ENCODE measurements around the gene ABHD12.

Gene ABHD12

DNA sequence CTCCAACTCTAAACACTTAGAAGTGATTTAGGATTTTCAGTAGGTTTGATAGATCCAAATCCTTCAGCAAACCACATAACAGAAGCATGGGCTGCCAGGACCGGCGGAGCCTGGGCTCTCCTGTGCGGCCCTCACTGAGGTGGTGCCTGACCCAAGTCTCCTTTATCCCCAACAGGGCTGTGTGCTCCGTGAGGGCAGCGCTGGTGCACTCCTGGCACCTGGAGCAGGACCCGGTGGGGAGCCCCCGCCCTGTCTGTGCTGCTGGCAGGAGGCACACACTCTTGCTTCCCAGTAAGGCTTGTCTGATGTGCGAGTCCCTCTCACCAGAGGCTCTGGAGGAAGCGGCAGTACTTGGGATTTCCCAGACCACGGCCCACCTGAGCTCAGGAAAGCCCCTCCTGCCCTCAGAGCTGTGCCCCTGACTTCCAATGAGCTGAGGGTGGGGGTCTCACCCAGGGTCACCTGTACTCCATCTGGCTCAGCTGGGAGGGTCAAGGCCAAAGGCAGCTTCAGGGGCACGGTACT, 86.5 kb downstream of the ABHD12 start:
- DNase-seq: no peak

DNA sequence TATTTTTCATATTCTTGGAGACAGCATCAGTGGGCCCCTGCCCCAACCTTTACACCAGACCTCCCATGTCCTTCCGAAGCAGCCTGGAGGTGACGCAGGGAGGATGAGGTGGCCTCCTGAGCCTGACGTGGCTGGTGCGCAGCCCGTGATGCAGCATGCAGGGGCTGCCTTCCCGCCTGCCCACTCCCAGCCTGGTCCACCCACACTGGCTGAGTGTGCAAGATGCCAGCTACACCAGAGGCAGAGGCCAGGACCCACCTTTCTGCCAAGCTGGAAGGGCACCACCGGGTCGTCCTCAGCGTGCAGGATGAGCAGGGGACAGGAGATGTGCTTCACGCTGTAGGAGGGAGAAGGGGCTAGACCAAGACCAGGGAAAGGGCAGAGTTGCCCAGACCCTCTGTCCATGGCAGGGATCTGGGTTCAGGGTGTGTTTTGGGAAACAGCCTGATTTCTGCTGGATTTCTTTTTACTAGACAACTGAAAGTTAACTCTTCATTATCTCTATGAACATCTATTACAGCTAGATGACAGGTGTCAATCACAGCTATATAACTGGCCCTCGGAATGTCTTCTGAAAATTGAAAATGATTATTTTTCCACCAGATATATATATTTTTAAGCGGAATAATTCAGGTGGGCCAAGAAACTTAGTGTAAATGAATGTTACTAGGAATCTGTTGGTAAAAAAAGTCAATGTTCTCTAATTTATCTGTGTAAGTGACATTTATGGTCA, 87.2 kb downstream of the ABHD12 start:
- DNase-seq: no peak

DNA sequence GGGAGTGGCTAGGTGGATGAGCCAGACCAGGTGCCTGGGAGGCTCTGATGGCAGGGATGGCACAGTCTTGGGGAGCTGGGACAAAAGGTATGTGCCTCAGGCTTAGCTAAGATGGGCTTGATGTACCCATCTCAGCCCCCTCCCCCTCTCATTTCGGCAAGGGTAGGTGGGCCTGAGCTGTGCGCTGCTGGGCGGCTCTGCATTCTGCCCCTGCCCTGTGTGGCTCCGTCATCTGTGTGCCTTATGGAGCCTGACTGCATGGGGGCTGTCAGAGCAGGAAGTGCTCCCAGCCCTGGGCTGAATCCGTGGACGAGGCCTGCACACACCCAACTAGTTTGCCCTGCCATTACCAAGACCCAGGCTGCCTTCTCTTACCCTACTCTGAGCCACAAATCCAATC, 88.0 kb downstream of the ABHD12 start:
- DNase-seq: no peak

DNA sequence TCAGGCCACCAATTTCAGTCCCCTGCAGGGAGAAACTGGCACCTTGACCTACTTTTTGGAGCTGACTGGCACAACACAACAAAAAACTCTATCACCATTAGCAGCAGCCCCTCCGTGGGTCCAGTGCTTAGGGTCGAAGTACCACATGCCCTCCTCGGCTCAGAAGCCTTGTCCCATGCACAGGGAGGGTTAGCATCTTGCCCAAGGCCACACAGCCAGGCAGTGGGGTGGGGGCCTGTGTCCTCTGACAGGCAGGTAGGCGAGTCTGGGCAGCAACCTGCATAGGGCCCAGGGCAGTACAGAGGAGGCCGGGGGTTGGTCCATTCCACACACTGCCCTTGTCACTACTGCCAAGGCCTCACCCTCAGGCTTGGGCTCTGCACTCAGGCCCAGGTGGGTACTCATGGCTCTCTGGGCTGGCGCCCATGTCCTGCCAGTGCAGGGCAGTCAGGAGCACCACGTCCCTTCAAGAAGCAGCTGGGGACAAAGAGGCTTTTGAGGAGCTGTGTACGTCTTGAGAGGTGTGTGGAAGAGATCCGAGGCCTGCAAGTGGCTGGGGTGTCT, 89.2 kb downstream of the ABHD12 start:
- DNase-seq: no peak

DNA sequence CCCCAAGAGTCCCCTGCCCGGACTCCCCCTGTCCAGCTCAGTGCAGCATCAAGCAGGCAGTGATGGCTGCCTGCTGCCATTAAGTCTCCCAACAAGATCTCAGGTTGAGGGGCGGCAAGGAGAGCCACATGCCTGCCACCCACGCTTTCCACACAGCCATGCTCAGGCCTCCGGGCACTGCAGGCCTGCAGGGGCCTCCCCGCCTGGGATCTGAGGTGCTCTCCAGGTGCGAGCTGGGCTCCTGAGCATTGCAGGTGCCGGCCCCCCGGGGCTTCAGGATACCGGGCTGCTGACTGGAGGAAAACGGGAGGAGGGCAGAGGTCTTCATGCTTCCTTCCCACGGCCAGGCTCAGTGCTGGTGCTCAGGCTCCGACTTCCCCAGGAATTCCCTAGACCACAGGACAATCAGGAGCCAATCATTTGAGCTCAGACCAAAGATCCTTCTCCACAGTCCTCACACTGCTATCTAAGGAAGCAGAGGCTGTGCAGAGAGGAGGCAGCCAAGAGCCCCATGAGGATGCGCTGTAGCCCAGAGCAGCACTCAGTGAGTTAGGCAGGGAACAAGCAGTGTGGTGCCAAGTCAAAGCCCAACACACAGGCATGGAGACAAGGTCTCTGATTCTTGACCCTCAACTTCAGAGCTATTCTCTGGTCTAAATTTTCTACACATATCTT, 90.0 kb downstream of the ABHD12 start:
- DNase-seq: no peak

DNA sequence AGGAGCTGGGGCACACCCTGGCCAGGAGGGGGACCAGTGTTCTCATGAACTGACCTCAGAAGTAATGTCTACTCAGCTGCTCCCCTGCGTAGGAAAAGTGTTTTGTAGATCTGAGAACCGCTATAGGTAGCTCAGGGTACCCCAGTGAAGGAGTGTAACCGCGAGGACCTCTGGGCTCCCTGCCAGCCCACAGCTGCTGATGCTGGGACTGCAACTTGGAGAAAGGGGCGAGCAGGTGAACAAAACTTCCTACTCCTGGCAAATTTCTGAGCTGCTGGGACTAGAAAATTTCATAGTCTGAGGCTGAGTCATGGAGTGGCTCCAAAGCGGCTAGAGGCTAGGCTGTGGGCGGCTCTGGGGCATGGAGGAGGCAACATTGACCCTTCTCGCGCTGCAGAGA, 90.8 kb downstream of the ABHD12 start:
- peak; percentile 11 for DNase-seq

DNA sequence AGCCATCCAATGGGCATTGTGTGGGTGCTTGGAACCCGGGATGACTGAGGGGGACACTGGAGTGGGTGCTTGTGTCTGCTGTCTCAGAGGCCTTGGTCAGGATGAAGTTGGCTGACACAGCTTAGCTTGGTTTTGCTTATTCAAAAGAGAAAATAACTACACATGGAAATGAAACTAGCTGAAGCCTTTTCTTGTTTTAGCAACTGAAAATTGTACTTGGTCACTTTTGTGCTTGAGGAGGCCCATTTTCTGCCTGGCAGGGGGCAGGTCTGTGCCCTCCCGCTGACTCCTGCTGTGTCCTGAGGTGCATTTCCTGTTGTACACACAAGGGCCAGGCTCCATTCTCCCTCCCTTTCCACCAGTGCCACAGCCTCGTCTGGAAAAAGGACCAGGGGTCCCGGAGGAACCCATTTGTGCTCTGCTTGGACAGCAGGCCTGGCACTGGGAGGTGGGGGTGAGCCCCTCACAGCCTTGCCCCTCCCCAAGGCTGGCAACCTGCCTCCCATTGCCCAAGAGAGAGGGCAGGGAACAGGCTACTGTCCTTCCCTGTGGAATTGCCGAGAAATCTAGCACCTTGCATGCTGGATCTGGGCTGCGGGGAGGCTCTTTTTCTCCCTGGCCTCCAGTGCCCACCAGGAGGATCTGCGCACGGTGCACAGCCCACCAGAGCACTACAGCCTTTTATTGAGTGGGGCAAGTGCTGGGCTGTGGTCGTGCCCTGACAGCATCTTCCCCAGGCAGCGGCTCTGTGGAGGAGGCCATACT, 93.3 kb downstream of the ABHD12 start:
- DNase-seq: peak; percentile 76

DNA sequence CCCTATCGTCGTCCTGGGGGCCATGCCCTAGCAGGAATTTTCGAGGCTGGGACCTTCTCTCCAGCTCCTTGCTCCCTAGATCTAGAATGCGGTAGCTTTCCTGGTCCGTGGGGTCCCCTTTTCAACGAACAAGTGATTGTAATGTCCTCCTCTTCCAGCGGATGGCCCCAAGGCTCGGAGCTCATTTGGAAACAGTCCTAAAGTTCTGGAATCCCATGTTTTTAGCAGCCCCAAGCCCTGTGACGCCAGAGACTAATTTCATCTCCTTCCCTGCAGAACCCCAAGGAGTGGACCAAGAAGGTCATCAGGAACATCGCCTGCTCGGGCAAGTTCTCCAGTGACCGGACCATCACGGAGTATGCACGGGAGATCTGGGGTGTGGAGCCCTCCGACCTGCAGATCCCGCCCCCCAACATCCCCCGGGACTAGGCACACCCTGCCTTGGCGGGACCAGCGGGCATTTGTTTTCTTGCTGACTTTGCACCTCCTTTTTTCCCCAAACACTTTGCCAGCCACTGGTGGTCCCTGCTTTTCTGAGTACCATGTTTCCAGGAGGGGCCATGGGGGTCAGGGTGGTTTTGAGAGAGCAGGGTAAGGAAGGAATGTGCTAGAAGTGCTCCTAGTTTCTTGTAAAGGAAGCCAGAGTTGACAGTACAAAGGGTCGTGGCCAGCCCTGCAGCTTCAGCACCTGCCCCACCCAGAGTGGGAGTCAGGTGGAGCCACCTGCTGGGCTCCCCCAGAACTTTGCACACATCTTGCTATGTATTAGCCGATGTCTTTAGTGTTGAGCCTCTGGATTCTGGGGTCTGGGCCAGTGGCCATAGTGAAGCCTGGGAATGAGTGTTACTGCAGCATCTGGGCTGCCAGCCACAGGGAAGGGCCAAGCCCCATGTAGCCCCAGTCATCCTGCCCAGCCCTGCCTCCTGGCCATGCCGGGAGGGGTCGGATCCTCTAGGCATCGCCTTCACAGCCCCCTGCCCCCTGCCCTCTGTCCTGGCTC, 94.2 kb downstream of the ABHD12 start:
- peak; percentile 56 for DNase-seq

DNA sequence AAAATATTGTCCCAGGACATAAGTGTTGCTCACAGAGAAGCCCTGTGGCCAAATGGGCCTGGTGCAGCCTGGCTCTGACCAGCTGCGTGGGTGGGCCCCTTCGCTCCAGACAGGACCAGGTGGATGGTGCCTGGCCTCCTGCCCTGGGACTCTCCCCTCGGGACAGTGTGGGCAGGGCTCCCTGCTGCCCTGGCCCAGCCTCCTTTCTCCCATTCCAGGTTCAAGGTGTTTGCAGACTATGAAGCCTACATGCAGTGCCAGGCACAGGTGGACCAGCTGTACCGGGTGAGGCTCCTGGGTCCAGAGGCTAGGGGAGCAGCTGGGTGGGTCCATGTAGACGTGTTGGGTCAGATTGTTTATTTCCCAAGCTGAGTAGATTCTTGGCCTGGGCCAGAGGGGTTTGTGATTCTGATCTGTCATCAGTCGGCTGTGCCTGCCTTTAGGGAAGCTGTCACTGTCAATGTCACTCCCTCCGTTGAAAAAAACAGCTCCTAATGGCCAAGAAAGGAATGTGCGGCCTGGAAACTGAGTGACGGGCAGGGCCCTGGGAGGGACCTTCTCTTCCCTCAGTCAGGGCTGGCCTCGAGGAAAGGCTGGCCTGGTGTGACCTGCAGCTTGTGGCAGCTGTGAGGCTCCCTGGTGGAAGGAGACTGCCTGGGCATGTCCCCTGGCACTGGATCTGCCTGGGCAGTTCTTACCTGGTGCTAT, 95.1 kb downstream of the ABHD12 start:
- no peak for DNase-seq

DNA sequence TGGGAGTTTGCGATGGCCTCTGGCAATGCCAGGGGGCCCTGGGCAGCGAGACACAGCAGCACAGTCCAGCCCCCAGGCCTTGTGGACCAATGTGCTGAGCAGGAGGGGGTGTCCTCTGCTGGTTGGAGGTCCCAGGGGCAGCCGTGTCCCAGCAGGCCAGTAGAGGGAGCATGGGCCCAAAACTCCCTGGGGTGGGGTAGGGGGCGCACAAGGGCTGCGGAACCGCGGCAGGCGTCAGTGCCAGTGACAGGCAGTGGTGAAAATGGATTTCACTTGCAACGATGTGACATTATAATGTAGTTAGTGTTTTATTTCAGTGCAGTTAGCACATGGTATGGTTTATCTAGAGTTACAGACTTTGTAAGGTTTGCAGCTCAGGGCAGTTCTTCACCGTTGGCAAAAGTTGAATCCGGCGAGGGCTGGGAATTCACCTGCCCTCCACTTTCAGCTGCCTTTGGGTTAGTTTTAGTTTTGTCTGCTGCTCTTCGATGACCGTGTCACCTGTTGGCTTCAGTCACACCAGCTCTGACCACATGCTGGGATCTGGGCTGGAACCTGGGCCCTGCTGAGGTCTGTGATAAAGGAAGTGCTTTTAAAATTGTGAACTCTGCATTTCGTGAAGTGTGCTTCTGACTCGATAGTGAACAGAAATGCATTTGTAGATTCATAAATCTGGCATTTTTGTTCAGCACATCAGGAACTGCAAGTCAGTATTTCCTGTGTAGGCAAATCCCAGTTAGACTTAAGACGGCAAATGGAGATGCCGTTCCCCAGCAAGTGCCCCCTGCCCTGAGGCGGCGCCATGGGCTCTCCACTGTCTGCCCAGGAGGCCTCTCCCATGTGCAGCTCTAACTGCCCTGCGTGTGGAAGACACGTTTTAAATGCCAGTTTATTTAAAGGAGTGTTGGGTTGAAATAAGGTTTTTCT, 95.9 kb downstream of the ABHD12 start:
- DNase-seq: peak; percentile 71

DNA sequence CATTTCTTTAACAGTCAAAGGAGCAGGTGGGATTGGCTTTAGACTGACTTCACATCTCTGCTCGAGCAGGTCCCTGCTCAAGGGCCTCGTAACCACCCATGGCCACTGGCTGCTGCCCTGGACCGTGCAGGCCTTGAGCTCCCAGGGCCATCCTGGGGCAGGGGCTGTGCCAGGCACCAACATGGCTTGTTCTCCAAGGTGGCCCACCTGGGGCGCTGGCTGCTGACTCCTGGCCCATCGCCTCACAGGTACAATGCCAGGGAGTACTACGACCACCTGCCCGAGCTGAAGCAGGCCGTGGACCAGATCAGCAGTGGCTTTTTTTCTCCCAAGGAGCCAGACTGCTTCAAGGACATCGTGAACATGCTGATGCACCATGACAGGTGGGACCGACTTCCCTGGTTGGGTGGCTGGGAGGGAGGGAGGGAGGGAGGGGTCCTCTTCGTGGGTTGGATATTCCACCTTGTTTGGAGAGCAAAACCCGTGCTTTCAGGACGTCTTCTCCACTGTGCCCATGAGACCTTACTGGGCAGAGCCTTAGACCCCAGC, 96.7 kb downstream of the ABHD12 start:
- no peak for DNase-seq

DNA sequence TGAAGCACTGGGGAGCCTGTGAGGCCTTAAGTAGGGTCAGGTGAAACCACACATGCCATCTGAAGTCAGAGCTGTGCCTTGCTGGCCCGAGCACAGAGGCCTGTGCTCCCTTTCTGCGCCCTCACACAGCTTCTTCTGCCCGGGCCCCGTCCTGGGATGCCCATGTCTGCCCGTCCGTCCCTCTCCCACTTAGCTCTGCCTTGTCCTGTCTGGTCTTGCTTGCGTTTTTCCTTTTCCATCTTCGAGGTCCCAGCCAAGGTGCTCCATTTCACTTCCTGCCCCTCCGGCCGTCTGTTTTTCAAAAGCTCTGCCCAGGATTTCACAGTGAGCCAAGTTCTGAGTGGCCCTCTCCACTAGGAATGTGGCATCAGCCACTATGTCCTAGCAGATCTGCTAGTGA, 97.1 kb downstream of the ABHD12 start:
- DNase-seq: no peak

DNA sequence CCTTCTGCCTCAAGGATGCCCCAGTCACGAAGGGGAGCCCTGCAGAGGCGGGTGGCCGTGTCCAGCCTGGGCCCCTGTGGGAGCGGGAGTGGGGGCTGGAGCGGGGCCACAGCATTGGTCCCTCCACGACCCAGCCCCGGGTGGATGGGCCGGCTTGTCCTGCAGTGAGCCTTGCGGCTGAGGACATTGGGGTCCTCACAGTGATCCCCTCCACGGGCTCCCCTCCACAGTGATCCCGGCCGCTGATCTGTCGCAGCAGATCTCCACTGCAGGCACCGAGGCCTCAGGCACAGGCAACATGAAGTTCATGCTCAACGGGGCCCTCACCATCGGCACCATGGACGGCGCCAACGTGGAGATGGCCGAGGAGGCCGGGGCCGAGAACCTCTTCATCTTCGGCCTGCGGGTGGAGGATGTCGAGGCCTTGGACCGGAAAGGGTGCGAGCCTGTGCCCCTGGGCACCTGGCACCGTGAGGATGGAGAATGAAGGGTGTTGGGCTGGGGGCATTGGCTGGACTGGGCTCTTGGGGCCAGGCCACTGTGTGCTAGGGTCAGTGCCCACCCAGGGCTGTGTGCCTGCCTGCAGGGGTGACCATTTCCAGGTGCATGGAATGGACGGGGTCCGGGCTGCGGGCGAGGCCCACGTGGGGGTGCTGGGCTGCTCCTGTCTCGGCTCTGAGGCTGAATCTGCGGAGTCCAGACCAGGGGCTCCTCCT, 98.3 kb downstream of the ABHD12 start:
- no peak for DNase-seq

DNA sequence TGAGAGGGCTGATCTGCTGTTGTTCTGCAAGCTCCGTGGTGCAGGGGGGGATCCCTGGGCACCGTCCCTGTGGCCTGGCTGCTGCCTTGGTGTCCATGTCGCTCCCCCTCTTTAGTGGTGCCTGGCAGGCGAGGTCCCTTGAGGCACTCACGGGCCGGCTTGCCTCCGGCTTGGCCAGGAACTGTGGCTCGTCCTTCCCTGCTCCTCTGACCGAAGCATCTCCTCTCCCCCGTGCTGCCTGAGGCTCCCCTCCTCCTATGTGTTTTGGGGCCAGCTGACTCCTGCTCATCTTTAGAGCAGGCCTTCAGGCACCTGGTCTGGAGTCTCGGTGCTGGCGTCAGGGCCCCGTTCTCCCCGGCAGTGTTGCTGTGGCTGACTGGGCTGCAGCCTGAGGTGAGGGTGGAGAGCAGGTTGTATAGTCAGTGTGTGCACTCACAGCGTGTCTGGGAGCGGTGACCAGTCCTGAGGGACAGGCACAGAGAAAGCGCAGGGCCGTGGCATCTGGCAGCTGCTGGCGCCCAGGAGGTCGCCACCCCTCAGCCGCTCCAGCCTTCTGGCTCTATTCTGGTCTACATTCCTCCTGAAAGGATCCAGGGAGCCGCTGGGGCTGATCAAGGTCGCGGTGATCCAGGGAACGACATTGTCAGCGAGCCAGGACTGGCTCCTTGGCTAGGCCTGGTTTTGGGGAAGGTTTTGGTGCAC, 99.1 kb downstream of the ABHD12 start:
- DNase-seq: no peak

DNA sequence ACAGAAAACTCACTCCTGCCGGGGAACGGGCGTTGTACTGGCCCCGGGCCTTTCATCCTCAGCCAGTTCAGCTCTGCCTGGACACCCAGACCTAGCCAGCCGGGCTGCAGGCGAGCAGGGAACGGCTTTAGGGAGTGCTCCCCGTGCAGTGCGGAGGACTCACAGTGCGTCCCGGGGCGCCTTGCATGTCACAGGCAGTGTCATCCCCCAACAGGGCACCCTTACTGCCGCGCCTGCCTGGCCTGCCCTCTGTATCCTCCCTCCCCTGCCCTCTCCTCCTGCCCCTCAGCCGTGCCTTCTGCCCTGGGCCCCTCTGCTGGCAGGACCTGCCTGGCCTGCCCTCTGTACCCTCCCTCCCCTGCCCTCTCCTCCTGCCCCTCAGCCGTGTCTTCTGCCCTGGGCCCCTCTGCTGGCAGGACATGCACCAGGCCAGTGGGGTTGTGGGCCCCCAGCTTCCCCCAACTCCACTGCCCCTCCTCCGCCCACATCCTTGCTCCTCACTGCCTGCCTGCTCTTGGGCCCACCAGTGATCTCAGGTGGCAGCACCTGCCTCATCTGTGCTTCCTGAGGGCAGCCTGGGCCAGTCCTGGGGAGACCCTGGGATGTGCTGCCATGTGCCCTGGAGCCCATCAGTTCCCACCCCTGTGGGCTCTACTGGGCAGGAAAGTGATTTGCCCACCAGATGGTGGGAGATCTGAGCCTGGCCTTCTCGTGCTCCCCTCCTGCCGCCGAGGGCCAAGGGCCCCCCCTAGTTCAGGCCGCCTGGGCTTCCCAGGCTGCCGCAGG, 99.8 kb downstream of the ABHD12 start:
- DNase-seq: no peak

DNA sequence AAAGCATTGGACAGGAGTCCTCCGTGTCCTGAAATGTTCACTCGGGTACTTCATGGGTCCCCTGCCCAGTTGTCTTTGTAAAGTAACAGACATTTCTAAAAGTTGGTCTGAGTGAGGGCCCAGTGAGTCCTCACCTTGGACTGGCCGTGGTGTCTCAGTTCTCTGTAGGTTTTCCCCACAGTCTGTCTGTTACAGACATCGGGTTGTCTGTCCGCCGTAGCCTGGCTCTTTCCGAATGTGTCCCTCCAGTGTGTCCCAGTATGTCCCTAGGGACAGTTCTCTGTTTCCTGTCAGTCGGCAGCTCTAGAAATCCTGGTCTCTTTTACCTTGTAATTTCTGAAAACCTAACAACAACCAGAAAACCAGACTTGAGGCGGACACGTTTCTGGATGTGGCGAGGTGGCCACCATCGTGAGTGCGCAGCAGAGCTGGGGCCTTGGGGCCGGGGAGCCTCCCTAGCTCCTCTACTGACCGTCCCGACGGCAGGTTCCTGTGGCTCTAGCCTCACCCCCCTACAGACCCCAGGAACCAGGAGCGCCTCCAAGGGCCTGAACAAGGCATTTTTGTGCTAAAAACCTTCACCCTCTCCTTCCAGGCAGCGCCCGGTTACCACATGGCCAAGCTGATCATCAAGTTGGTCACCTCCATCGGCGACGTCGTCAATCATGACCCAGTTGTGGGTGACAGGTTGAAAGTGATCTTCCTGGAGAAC, 100.6 kb downstream of the ABHD12 start:
- DNase-seq: no peak

Data from NCI-H69 (cell line).